DMS53 treated with DMSO at 0.1 percent for 48 hours (cell line): ENCODE data around the gene GPHN.
"Not testable (repeated sequence)": the region's sequence is repeated elsewhere in the genome, so short reads cannot be mapped to it uniquely, and the experiment has no call there.

Source experiments
- DNase-seq: peaks from one replicate; lab custom pipeline; 2025; ENCODE audit not compliant: unreplicated experiment; lab: John Stamatoyannopoulos, UW

Gene GPHN

GRCh38 chr14:66758031-66758613 lies 250.2 kb downstream of the GPHN start:
- DNase-seq: no peak

- DNase-seq: no peak
Observed at GRCh38 chr14:66772146-66772545, 264.2 kb downstream of the GPHN start.

GRCh38 chr14:66782853-66783252 lies 274.9 kb downstream of the GPHN start:
- no peak for DNase-seq

- DNase-seq: no peak
Observed at GRCh38 chr14:66790101-66790500, 282.2 kb downstream of the GPHN start.

- no peak for DNase-seq
Observed at GRCh38 chr14:66802962-66803361, 295.0 kb downstream of the GPHN start.

GRCh38 chr14:66804141-66804540 lies 296.2 kb downstream of the GPHN start:
- no peak for DNase-seq

- DNase-seq: no peak
Observed at GRCh38 chr14:66813636-66814035, 305.7 kb downstream of the GPHN start.

GRCh38 chr14:66815687-66816086 lies 307.7 kb downstream of the GPHN start:
- DNase-seq: no peak

- DNase-seq: no peak
Observed at GRCh38 chr14:66824251-66824650, 316.3 kb downstream of the GPHN start.

- DNase-seq: no peak
Observed at GRCh38 chr14:66827182-66827581, 319.2 kb downstream of the GPHN start.

- no peak for DNase-seq
Observed at GRCh38 chr14:66831173-66831572, 323.2 kb downstream of the GPHN start.

GRCh38 chr14:66833816-66834215 lies 325.9 kb downstream of the GPHN start:
- no peak for DNase-seq

- not testable (repeated sequence) for DNase-seq
Observed at GRCh38 chr14:66837436-66837835, 329.5 kb downstream of the GPHN start.

- no peak for DNase-seq
Observed at GRCh38 chr14:66842911-66843512, 335.1 kb downstream of the GPHN start.

- DNase-seq: no peak
Observed at GRCh38 chr14:66850258-66850888, 342.4 kb downstream of the GPHN start.

- no peak for DNase-seq
Observed at GRCh38 chr14:66853311-66853710, 345.4 kb downstream of the GPHN start.

- DNase-seq: no peak
Observed at GRCh38 chr14:66857867-66858266, 349.9 kb downstream of the GPHN start.

GRCh38 chr14:66859063-66859671 lies 351.2 kb downstream of the GPHN start:
- no peak for DNase-seq

- no peak for DNase-seq
Observed at GRCh38 chr14:66881596-66881995, 373.6 kb downstream of the GPHN start.

- DNase-seq: no peak
Observed at GRCh38 chr14:66884149-66884548, 376.2 kb downstream of the GPHN start.

GRCh38 chr14:66900719-66901118 lies 392.8 kb downstream of the GPHN start:
- DNase-seq: no peak

GRCh38 chr14:66910311-66910840 lies 402.4 kb downstream of the GPHN start:
- no peak for DNase-seq
